Measurements from ENCODE around the gene HAL. TPM values are rescaled to one million over a fixed set of nuclear protein-coding genes. Genes with fewer than 3 reads are reported as not detected.

Gene HAL
- total and polyA plus RNA-seq, 10 of the 15 experiments (the other 5 are each of a cell fraction or from before 2014, with no cell fraction given), result 0.04 to 0.45 (median 0.13) TPM; not detected in 1

DNA sequence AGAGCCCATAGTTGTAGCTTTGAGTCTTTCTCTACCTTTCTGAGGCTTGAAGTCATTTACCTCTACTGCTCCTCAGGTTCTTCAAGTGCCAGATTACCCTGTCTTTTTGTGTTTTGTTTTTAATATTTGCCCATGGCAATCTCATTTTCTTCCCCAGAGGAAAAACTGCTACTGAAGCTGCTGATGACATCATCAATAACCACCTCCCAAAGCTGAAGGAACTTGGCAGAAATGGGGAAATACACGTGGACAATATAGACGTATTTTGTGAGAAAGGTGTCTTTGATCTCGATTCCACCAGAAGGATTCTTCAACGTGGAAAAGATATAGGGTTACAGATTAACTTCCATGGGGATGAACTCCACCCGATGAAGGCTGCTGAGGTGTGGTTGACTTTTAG, 35.9 kb downstream of the HAL start:
- H3K4me1 ChIP-seq (ENCODE audit: control insufficient read depth, insufficient read depth, low read length), result no peaks in the 10 kb centered on the region
- H3K27ac ChIP-seq (ENCODE audit: control insufficient read depth, insufficient read depth), result no peak overlapping the region
- H4K20me1 ChIP-seq (ENCODE audit: control insufficient read depth, insufficient read depth), result no peaks in the 10 kb centered on the region
- ChIA-PET POLR2A (no interaction called here), CTCF (interaction anchor here (2.6 to 3.8 kb wide), 2 partner anchors 38 to 41 kb away, joined by 10 to 22 read pairs; no protein-coding TSS in a partner anchor), RAD21 (ENCODE audit: unreplicated experiment) (interaction anchor here (0.6 kb wide), 1 partner anchor 177 kb away, joined by 3 read pairs; no protein-coding TSS in a partner anchor), SMC1A (ENCODE audit: uncharacterized antibody, unreplicated experiment) (interaction anchor here (1.3 kb wide), 1 partner anchor 18 kb away, joined by 6 read pairs; the partner anchor contains the start of gene CCDC38)
- H3K27me3 ChIP-seq (replicated peaks in 1 of 2; ENCODE audit: control insufficient read depth in 2 of 2, insufficient read depth in 2 of 2, low read length in 1 of 2), result no peaks in the 10 kb centered on the region
- DNase-seq (ENCODE audit: low read depth, low spot score) (no peak), FAIRE-seq (no peak), ATAC-seq (no peak)
- no peak overlapping the region for H2AFZ ChIP-seq (ENCODE audit: control insufficient read depth, low read depth, low read length)
- WGBS (ENCODE audit: insufficient coverage, insufficient replicate concordance, low lambda C conversion rate, missing lambda C conversion rate), result 20% methylated on average over 5 of the region's 5 CpGs
- TF ChIP-seq ATF7 (IDR thresholded peaks at IDR 0.05; ENCODE audit: low read depth) (0 out of 2 replicates have a peak, but pooled peaks have one; percentile 19), HCFC1 (IDR thresholded peaks at IDR 0.05; ENCODE audit: low read length) (no peak), PBX3 (IDR thresholded peaks at IDR 0.05; ENCODE audit: insufficient replicate concordance, low read depth, low read length) (no peak)
- no peak overlapping the region for H3K9ac ChIP-seq (ENCODE audit: control insufficient read depth, insufficient read depth, low read length)
- BruUV-seq (replicated peaks), result no TSS peak
- H3K36me3 ChIP-seq (ENCODE audit: control insufficient read depth in 2 of 2, insufficient read depth in 2 of 2, low read length in 1 of 2), result no peaks in the 10 kb centered on the region
- H3K9me3 ChIP-seq (replicated peaks; ENCODE audit: control insufficient read depth, insufficient read depth, low read length), result no peaks in the 10 kb centered on the region
- no peak overlapping the region for H3K4me2 ChIP-seq (ENCODE audit: control insufficient read depth, insufficient read depth)
- intact Hi-C loops (cut with micrococcal nuclease; ENCODE audit: unreplicated experiment), result no loop called here
- H3K4me3 ChIP-seq, result no peak overlapping the region
- in situ Hi-C loops (cut with MboI), result no loop called here
- H3K79me2 ChIP-seq (ENCODE audit: control insufficient read depth, insufficient read depth, low read length), result no peaks in the 10 kb centered on the region

- Histone ChIP-seq H3K4me3 (no peak overlapping the region), H3K9ac (ENCODE audit: control insufficient read depth, insufficient read depth, low read length) (no peak overlapping the region), H2AFZ (ENCODE audit: control insufficient read depth, low read depth, low read length) (no peak overlapping the region), H3K27me3 (replicated peaks in 1 of 2; ENCODE audit: control insufficient read depth in 2 of 2, insufficient read depth in 2 of 2, low read length in 1 of 2) (no peaks in the 10 kb centered on the region), H3K27ac (ENCODE audit: control insufficient read depth, insufficient read depth) (no peak overlapping the region), H3K4me1 (ENCODE audit: control insufficient read depth, insufficient read depth, low read length) (no peaks in the 10 kb centered on the region), H3K4me2 (ENCODE audit: control insufficient read depth, insufficient read depth) (no peak overlapping the region), H3K79me2 (ENCODE audit: control insufficient read depth, insufficient read depth, low read length) (no peaks in the 10 kb centered on the region), H3K9me3 (replicated peaks; ENCODE audit: control insufficient read depth, insufficient read depth, low read length) (no peaks in the 10 kb centered on the region), H3K36me3 (ENCODE audit: control insufficient read depth in 2 of 2, insufficient read depth in 2 of 2, low read length in 1 of 2) (no peaks in the 10 kb centered on the region), H4K20me1 (ENCODE audit: control insufficient read depth, insufficient read depth) (no peaks in the 10 kb centered on the region)
- ChIA-PET RAD21 (ENCODE audit: unreplicated experiment) (interaction anchor here (1.6 to 2.0 kb wide), 2 partner anchors 39 to 41 kb away, joined by 7 to 9 read pairs; no protein-coding TSS in a partner anchor), POLR2A (no interaction called here), CTCF (interaction anchor here (0.7 to 3.8 kb wide), 6 partner anchors 17 to 149 kb away, joined by 3 to 22 read pairs (median 6); partner anchors contain the start of gene CCDC38), SMC1A (ENCODE audit: uncharacterized antibody, unreplicated experiment) (interaction anchor here (1.1 to 1.3 kb wide), 3 partner anchors 17 to 40 kb away, joined by 4 to 6 read pairs (median 5); partner anchors contain the start of gene CCDC38)
- ATAC-seq, result no peak
- intact Hi-C loops (cut with micrococcal nuclease; ENCODE audit: unreplicated experiment), result no loop called here
- DNase-seq (ENCODE audit: low read depth, low spot score), result no peak
- in situ Hi-C loops (cut with MboI), result no loop called here
- 0% methylated on average over 1 of the region's 1 CpG for WGBS (ENCODE audit: insufficient coverage, insufficient replicate concordance, low lambda C conversion rate, missing lambda C conversion rate)
- TF ChIP-seq GATAD2B (conservative IDR thresholded peaks at IDR 0.05; ENCODE audit: low read depth), result no peak
- no peak for TF ChIP-seq TAF1 (IDR thresholded peaks at IDR 0.05; ENCODE audit: borderline replicate concordance, low read depth, low read length)
- TF ChIP-seq PRDM15 (CRISPR knock-in tag; IDR thresholded peaks at IDR 0.05), result no peak
- TF ChIP-seq DPF2 (IDR thresholded peaks at IDR 0.05), result no peak
- no peak for TF ChIP-seq ZNF24 (IDR thresholded peaks at IDR 0.05)
- peak; percentile 36 for TF ChIP-seq RAD21 (IDR thresholded peaks at IDR 0.05; ENCODE audit: insufficient read depth, low read depth, low read length)
- TF ChIP-seq, protein P1, sequence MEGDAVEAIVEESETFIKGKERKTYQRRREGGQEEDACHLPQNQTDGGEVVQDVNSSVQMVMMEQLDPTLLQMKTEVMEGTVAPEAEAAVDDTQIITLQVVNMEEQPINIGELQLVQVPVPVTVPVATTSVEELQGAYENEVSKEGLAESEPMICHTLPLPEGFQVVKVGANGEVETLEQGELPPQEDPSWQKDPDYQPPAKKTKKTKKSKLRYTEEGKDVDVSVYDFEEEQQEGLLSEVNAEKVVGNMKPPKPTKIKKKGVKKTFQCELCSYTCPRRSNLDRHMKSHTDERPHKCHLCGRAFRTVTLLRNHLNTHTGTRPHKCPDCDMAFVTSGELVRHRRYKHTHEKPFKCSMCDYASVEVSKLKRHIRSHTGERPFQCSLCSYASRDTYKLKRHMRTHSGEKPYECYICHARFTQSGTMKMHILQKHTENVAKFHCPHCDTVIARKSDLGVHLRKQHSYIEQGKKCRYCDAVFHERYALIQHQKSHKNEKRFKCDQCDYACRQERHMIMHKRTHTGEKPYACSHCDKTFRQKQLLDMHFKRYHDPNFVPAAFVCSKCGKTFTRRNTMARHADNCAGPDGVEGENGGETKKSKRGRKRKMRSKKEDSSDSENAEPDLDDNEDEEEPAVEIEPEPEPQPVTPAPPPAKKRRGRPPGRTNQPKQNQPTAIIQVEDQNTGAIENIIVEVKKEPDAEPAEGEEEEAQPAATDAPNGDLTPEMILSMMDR (IDR thresholded peaks at IDR 0.05 in 2 of 3, conservative IDR thresholded peaks at IDR 0.05 in 1 of 3; ENCODE audit: control insufficient read depth in 2 of 3, extremely low read depth in 1 of 3, insufficient read depth in 1 of 3, low read depth in 3 of 3, low read length in 3 of 3), result peak in 1 of 3 experiments; percentile 9; a peak in 1 of 6 replicates
- BruUV-seq (replicated peaks), result no TSS peak
- no peak for FAIRE-seq
Observed at GRCh38 chr12:95959107-95959506, 37.0 kb downstream of the HAL start.

Data from GM12878 (cell line).